HG03439 (cell line): ENCODE data around the gene ZXDC.

Source experiments
- ATAC-seq: cut with Tn5 transposase; IDR thresholded peaks from one replicate; pipeline ENCODE4 v1.9.1; 2021; ENCODE audit warnings: mild to moderate bottlenecking, moderate library complexity; ENCODE audit not compliant: unreplicated experiment

The ZXDC gene

DNA sequence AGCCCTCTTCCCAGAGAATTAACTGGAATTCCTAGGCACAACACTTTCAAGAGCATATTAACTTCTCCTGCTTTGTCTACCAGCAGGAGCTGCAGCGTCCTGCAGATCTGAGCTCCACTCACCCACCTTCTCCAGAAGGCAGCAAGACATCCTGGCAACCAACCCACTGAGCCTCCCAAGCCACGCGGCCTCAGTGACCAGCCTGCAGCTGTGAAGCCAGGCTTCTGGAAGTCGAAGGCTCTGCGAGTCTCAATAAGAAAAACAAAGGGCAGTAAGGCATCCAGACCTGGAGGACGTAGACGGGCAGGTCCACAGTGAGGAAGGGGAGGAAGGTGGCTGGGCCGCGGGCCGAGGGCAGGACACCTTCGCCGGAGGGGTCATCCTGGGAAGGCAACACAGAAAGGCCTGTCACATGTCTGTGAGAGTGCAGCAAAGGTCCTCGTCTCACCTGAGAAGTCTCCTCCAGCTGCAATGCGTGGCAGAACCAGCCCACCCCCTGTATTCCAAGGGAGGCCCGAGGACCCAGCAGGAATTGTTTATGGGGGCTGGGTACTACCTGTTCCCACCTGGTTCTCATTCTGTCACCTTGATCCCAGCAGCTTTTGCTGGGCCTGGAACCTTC lies 36.2 kb downstream of the ZXDC start:
- ATAC-seq = no peak

DNA sequence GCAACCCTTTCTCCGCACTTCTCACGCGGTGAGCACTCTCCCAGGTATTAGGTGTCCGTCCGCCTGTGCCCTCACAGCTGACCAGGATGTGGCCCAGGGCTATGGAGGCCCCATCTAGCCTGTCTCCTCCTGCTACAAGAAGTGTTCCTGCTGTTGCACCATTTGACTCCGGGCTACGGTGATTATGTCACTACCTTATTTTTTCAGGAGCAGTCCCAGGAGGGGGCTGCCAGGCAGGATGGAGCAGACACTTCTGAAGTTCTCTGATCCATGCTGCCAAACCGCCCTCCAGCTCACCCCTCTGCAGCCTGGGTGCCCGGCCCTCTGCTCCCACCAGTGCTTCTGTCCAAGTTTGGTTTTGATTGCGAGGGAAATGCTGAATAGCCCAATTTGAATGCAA lies 36.9 kb downstream of the ZXDC start:
- ATAC-seq = no peak

DNA sequence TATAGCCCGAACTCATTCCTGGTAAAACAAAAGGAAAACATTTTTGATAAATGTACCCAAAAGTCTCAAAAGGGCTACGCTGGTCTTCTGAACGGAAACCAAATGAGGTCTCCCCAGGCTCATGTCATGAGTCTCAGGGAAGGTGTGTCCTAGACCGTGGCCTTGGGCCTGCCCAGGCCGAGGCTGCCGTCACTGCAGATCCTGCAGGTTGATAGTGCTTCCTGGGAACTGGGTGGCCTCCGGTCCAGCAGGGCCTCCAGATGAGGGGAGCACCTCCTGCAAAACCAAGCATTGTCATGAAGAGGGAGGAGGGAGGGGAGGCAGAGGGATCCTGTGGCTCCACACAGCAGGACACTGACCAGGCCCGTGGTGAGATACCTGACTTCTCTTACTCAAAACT lies 37.5 kb downstream of the ZXDC start:
- no peak for ATAC-seq

DNA sequence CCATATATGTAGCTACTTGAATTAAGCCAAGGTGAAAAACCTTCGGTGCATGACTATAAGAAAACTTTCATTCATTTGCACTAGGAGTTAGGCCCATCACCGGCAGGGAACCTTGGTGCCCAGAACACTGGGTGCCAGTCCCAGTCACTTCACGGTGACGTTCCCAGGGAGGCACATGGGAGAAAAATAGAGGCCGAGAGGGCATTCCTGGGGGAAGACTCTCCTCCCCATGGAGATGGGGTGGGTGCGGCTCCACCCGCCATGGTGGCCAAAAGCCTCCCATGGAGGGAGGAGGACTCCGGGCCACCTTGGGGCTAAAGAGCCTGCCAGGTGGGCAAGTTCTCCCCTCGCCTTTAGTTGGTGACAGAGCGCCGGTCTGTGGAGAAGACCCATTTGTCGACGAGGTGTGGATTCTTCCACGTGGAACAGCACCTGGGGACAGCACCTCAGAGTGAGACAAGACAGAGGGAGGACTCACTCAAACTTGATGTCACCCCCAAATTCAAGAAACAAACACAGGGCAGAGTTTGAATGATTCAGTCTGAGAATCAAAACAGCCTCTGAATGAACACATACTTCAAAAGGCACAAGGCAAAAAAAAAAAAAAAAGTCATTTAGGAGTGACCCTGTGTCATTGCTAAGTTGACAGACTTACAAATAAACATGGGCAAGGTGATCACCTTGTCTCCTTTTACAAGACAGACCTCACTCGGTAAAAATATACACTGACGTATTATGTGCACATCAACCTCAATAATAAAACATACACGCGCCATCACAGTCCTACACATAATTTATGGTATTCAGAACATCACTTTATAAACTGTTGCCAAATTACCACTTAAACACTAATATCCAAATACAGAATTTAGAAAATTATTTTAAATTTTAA lies 38.6 kb downstream of the ZXDC start:
- no peak for ATAC-seq

DNA sequence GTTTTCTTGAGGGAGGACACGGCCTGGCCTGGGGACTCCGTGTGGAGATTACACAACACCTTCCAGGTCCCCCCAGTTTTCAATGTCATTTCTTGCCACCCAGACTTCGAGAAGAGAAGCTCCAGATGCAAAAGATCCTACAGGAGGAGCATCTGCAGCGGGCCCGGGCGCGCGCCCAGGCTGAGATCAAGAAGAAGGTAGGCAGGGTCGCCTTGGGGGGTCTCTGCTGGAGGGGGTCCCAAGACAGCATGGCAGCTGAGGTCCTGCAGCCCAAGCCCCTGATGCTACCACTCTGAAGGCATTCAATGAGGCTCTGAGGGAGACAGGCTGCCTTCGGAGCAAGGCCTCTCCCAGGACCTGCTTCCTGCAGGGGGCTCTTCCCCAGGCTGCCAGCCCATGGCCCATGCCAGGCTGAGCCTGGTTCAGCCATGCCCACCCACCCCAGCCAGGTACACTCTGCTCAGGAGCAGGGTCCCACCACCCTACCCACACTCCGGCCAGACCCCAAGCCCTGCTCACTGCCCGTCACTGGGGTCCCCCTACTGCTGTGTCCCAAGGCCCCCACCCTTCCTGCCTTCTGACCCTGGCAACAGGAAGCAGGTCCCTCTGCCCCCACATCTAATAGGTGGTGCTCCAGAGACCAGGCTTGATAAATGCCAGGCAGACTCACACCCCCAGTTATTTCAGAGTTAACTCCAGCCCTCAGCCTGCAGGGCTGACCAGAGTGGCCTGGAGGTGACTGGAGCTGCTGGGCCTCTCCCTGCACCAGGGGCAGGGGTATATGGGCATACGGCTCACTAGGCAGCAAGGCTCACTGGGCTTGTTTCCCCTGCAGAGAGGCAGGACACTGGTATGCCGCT lies 40.0 kb downstream of the ZXDC start:
- no peak for ATAC-seq

DNA sequence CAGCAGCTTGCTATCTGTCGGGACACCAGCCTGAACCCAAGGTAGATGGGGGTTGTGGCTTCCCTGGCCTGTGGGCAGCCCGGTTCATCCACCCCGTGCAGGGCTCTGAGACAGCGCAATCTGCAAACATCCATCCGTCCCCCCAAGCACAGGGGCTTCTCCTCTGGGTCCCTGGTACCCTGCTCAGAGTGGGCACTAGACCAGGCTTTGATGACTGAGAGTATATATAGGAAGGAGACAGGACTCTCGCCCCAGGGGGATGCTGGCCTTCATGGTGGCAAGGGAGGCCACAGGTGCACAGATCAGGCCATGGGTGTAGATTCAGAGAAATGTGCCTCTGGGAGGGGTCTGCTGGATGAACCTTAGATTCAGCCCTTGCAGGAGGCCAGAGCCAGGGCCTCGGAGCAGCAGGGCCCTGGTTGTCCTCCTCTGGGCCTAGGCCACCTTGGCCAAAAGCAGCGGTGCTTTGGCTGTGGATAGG lies 40.7 kb downstream of the ZXDC start:
- no peak for ATAC-seq

DNA sequence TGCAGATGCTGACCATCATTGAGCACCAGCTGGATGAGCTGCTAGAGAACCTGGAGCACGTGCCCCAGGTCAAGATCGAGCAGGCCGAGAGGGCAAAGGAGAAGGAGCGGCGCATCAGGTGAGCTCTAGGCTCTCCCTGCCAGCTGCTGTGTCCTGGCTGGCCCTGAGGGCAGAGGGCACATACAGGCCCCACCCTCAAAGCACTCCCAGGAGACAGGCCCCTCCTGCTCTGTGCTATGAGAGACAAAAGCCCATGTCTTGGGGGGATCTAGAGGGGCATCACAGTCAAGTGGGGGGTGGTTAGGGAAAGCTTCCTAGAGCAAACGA lies 41.5 kb downstream of the ZXDC start:
- no peak for ATAC-seq

DNA sequence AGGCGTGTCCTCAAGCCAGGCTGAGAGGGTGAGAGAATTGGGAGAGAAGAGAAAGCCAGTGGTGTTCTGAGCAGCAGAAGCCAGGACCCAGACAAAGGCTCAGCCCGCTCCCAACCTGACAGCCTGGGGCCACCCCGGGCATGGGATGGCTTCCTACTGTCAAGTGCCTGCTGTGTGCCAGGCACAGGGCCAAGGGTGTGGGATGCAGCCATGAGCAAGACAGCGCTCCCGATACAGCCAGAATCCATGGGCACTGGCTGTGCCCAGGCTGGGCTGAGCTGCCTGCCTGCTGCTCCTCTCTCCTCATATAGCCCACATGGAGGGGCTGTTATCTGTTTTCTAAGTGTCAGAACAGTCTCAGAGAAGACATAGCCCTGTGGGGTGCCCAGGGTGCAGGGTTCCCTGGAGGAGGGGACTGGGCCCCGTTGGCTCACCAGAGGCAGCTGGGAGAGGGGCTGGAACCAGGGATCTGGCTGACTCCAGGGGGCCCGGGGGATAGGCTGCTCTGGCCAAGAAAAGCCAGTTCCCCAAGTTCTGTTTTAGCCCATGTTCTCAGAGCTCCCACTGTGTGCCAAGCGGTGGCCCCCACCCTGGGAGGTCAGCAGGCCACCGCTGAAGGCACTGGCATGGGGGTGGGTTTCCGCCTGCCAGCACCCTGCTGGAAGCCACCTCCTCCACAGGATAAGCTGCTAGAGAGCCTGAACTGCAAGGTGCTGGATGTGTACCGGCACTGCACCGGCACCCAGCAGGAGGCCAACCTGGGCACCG lies 42.0 kb downstream of the ZXDC start:
- no peak for ATAC-seq

DNA sequence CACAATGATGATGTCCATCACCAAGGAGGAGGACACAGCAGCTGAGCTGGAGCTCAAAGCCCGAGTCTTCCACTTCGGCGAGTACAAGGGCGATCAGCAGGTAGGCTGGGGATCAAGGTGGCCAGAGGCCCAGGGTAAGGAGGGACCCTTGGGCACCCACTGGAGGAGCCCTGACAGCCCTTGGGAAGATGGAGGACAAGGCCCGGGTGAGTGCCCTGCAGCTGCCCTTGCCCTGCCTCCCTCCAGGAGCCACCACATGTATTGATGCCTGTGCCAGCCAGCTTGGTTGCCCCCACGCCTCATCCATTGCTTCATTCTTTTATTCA lies 42.6 kb downstream of the ZXDC start:
- ATAC-seq = no peak

DNA sequence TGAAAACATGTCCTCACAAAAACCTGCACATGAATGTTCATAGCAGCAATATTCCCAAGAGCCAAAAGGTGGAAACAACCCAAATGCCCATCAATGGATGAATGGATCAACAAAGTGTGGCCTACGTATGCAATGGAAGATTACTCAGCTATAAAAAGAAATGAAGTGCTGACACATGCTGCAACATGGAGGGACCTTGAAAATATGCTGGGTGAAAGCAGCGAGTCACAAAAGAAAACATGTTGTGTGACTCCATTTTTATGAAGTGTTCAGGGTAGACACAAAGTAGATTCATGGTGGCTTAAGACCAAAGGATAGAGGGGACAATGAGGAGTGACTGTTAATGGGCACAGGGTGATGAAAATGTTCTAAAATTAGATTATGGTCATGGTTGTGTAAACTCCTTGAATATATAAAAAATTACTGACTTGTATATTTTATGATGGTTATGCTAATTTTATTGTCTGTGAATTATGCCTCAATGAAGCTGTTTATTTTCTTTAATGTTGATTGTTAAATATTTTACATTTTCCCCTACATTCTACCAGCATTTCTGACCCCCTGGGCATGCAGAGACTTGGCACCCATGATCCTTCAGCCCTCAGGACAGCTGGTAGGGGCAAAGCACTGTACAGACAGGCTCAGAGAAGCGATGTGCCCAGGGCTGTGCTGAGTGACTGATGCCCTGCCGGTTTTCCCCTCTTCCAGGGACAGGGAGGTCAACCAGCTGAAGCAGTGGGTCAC lies 43.2 kb downstream of the ZXDC start:
- no peak for ATAC-seq

DNA sequence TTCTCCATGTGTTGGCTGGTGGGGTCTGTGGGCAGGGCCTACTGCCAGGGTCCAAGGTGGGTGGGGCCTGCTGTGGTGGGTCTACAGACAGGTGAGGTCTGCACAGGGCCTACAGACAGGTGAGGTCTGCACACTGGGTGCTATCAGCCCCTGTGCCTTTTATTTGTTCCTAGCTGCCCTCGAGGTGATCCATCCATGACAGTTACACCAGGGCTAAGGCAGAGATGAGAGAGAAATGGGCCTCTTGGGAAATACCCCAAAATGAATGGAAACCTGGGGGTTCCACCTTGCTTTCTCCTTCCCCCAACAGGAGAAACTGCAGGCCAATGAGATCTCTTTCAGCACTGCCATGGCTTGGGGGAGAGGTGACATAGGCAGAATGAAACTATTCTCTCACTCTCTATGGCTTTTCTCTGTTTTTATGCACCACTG lies 44.6 kb downstream of the ZXDC start:
- peak; percentile 58 for ATAC-seq

DNA sequence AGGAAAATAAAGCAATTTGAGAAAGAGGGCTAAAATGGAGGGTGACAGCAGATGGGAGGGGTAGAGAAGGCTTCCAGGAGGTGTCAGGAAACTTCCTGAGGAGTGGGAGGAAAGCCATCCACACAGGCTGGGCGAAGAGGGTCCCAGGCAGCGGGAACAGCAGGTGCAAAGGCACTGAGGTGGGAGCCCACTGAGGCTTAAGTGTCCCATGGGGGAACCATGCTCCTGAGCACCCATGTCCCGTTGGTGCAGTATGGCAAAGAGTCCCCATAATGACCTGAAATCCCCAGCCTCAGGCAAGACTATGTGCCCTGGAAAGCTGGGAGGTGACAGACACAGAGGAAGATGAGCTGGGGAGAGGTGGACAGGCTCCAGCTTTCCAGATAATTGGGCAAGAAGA lies 50.9 kb downstream of the ZXDC start:
- no peak for ATAC-seq

DNA sequence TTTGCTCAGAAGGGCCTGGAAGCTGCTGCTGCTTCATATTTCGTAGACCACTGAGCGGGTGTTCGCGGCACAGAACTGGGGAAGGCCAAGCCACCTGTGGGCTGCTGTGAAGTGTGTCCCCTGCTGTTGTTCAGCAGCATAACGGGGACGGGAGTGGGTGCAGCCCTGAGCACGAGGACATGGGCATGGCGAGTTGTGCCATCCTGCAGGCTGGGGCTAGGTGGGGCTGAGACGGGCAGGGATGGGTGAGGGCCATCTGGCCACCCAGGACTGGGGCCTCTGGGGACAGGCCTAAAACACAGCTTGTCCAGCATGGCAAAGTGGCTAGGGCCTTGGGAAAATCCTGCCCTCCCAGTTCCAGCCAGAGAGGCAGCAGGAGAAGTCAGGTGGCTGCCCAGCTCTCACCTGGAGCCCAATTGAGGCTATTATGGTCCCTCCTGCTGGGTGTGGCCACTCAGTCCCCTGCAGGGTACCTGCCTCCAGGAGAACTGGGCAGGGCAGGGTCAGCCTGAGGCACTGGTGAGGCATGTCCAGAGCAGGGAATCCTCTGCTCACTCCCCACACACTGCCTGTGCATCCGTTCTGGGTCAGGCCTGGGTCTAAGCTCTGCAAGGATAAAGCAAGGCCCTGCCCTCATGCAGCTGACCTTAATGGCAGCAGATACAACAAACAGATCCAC lies 51.5 kb downstream of the ZXDC start:
- no peak for ATAC-seq

DNA sequence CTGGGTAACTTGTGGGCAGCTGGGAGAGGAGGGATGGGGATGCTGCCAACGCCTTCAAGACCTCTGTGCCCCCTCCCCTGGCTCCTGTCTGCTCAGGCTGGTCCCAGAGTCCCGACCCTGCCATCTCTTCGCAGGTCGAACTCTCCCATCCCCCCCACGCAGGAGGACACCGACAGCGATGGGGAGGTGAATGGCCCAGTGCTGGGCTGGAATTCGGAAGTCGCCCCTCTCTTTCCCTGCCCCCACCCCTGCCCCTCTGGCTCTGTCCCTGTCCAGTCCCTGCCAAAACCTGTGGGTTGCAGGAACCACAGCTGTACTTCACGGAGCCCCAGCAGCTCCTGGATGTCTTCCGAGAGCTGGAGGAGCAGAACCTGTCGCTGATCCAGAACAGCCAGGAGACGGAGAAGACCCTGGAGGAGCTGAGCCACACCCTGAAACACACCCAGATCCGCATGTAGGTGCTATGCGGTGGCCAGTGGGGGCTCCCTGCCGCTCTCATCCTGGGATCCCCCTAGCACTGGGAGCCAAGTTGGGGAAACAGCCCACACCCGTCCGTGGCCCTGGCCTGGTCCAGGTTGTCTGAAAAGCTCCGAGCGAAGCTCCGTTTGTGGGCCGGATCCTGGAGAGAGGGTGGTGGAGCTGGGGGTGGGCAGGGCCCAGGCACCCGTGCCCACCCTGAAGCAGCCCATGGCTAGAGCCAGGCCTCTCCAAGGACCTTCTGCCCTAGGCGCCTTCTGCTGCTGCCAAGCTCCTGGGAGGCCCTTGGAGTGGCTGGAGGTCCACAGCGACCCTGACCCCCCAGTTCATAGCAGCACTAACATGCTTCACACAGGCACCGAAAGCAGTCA lies 52.3 kb downstream of the ZXDC start:
- no peak for ATAC-seq

DNA sequence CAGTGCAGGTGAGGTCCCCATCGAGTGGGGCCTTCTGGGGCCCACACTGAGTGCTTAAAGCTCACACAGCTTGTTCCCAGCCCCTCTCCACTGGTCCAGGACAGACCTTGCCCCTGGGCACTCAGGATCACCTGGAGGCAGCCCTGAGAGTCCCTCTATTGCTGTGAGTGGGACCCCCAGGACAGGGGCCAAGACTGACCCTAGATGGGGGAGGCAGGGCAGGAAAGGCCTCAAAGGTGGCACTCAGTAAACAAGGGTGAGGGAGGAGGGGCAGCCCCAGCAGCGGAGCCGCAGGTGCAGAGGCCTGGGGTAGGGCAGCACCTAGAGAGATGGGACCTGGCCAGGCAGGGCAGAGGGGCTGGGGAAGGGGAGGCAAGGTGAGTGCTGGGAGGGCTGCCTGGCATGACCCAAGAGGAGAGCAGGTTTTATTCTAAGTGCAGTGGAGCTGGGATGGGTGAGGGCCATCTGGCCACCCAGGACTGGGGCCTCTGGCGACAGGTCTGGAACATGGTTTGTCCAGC lies 53.1 kb downstream of the ZXDC start:
- ATAC-seq = no peak

DNA sequence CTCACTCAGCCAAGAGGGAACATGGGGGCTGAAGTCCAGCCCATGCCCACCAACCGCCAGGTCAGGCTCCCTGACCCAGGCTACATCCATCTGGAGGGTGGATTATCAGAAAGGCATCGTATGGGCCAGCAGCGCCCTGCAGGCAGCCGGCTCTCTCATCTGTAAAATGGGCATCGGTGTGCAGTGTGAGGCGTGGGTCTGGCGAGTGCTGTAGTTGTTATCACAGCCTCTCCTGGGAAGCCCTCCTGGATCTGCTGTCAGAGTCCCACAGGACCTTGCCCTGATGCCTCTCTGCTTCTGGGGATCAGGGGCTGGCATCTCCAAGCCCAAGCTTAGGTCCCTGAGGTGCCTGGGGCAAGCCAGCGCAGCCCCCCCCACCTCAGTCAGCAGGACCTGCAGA lies 53.6 kb downstream of the ZXDC start:
- ATAC-seq = no peak

DNA sequence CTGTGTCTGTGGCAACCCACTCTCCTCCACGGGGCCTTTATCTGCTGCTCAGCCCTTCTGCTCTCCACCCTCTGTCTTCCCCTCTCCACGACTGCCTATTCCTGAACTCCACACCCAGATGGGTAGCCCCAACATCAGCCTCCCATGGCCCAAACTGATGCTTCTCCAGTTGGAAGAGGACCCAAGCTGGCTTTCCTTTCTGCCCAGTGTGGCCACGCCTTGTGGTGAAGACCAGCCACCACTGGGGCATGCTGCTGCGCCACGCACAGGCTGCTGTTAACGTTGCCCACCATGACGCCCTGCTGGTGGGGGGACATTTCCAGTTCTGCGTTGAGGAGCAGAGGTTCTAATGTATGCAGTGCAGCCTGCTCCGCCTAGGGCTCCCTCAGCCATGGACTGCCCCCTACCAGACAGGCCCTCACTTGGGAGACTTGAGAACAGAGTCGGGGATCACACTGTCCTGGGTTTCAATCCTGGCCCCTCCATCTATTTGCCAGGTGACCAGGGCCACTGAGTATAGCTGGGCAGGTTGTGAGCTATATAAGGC lies 54.0 kb downstream of the ZXDC start:
- no peak for ATAC-seq
